ENCODE measurements around the gene ZMIZ1.

- TF ChIP-seq CTCF (IDR thresholded peaks at IDR 0.05) (no peak), POLR2A (IDR thresholded peaks at IDR 0.05) (no peak)
Observed at GRCh38 chr10:79098596-79099015, 29.8 kb downstream of the ZMIZ1 start.
